H1 (cell line): ENCODE measurements around the gene MBP. TPM values are rescaled to one million over a fixed set of nuclear protein-coding genes. Genes with fewer than 3 reads are reported as not detected.

ENCODE experiments used
- CTCF ChIA-PET: fragments of 300-600 bp; sonication (Branson Sonifier 250); formaldehyde crosslinking; loops from one replicate; lab custom pipeline; 2021; ENCODE audit not compliant: partially characterized antibody; lab: Charles Lee
- POLR2A ChIA-PET: fragments of 300-600 bp; sonication (Branson Sonifier 250); formaldehyde crosslinking; loops from one replicate; lab custom pipeline; 2021; ENCODE audit warnings: inconsistent platforms; ENCODE audit not compliant: partially characterized antibody; lab: Charles Lee
- DNase-seq, 2 experiments: peaks; one replicate each; pipeline versions ENCODE4 v3.0.0 to v3.0.0-alpha.2; 2010 to 2022; ENCODE audit warnings: low spot score in 2 of 2, low read depth in 1 of 2, mixed read lengths in 1 of 2
- FAIRE-seq: peaks from 2 replicates; lab custom pipeline; 2011; peaks lifted over from hg19 to GRCh38; lab: Jason Lieb, UNC
- H2AFZ ChIP-seq: 2 replicates; pipeline ENCODE4 v1.8.1; 2012; ENCODE audit warnings: low read length, inconsistent platforms
- H2AK5ac ChIP-seq: 2 replicates; pipeline ENCODE4 v1.6.1; 2013; ENCODE audit warnings: low read depth, low read length
- H2BK120ac ChIP-seq: replicated peaks from 2 replicates; pipeline ENCODE3; 2013; ENCODE audit warnings: low read depth, low read length, inconsistent platforms
- H2BK12ac ChIP-seq: 2 replicates; pipeline ENCODE4 v1.6.1; 2013; ENCODE audit warnings: low read depth, low read length
- H2BK15ac ChIP-seq: 2 replicates; pipeline ENCODE4 v1.6.1; 2013; ENCODE audit warnings: low read length
- H2BK20ac ChIP-seq: 2 replicates; pipeline ENCODE4 v1.6.1; 2013; ENCODE audit warnings: low read length
- H2BK5ac ChIP-seq: 2 replicates; pipeline ENCODE4 v1.6.1; 2013; ENCODE audit warnings: low read depth, low read length
- H3K14ac ChIP-seq: 2 replicates; pipeline ENCODE4 v1.6.1; 2013; ENCODE audit warnings: inconsistent platforms; ENCODE audit not compliant: insufficient read length
- H3K18ac ChIP-seq: 2 replicates; pipeline ENCODE4 v1.6.1; 2013; ENCODE audit warnings: low read length; ENCODE audit errors: extremely low read depth
- H3K23ac ChIP-seq: 2 replicates; pipeline ENCODE4 v1.6.1; 2013; ENCODE audit warnings: inconsistent platforms; ENCODE audit not compliant: insufficient read length
- H3K23me2 ChIP-seq: 2 replicates; pipeline ENCODE4 v1.6.1; 2013; ENCODE audit warnings: low read depth, low read length
- H3K27ac ChIP-seq: 2 replicates; pipeline ENCODE4 v1.6.1; 2011; ENCODE audit warnings: low read depth, low read length, inconsistent platforms
- H3K27me3 ChIP-seq, 4 experiments: replicated peaks in 1 of 4; 1 replicate in 1 of 4; 2 replicates in 3 of 4; pipeline versions ENCODE4 v1.6.1 to v1.8.1; 2011 to 2013; ENCODE audit warnings: low read length in 3 of 4, mild to moderate bottlenecking in 3 of 4, inconsistent platforms in 2 of 4, mixed read lengths in 2 of 4, moderate library complexity in 1 of 4; ENCODE audit not compliant: control insufficient read depth in 3 of 4, insufficient read depth in 3 of 4; ENCODE audit errors: extremely low read depth in 1 of 4
- H3K36me3 ChIP-seq, 4 experiments: 2 replicates each; pipeline versions ENCODE4 v1.6.1 to v1.8.1; 2011 to 2013; ENCODE audit warnings: mild to moderate bottlenecking in 4 of 4, low read length in 3 of 4, moderate library complexity in 2 of 4, control low read depth in 1 of 4, inconsistent platforms in 1 of 4; ENCODE audit not compliant: insufficient read depth in 4 of 4, control insufficient read depth in 2 of 4
- H3K4ac ChIP-seq: replicated peaks from 2 replicates; pipeline ENCODE3; 2013; ENCODE audit warnings: low read length, low read depth, mixed read lengths, inconsistent platforms; ENCODE audit not compliant: insufficient read length
- H3K4me1 ChIP-seq, 4 experiments: replicated peaks in 1 of 4; 1 replicate in 1 of 4; 2 replicates in 3 of 4; pipeline versions ENCODE4 v1.6.1 to v1.8.1; 2011 to 2013; ENCODE audit warnings: low read length in 3 of 4, inconsistent platforms in 2 of 4, mixed read lengths in 1 of 4; ENCODE audit not compliant: insufficient read depth in 4 of 4, control insufficient read depth in 3 of 4
- H3K4me2 ChIP-seq, 2 experiments: 2 replicates each; pipeline versions ENCODE4 v1.6.1 to v1.8.1; 2011 to 2013; ENCODE audit warnings: low read depth in 2 of 2, low read length in 2 of 2, control low read depth in 1 of 2, inconsistent platforms in 1 of 2, mild to moderate bottlenecking in 1 of 2; ENCODE audit not compliant: insufficient read depth in 1 of 2
- H3K4me3 ChIP-seq, 4 experiments: fragments of 200-600, 300-600 bp in 1 of 4; sonication (generic), shearing (Covaris generic), sonication (Bioruptor Twin) in 1 of 4; 2 replicates each; pipeline versions ENCODE4 v1.5.1 to v1.8.1; 2011 to 2016; ENCODE audit warnings: low read length in 4 of 4, low read depth in 3 of 4, control low read depth in 2 of 4, inconsistent platforms in 2 of 4, mild to moderate bottlenecking in 2 of 4, mixed read lengths in 1 of 4, moderate library complexity in 1 of 4; ENCODE audit not compliant: insufficient read depth in 2 of 4; ENCODE audit errors: extremely low read depth in 1 of 4
- H3K56ac ChIP-seq: replicated peaks from 2 replicates; pipeline ENCODE3; 2013; ENCODE audit warnings: low read depth, mild to moderate bottlenecking, mixed read lengths, low read length, inconsistent platforms; ENCODE audit not compliant: insufficient read length
- H3K79me1 ChIP-seq: 2 replicates; pipeline ENCODE4 v1.6.1; 2013; ENCODE audit warnings: low read depth, low read length, control low read depth
- H3K79me2 ChIP-seq, 2 experiments: 2 replicates each; pipeline versions ENCODE4 v1.6.1 to v1.8.1; 2012 to 2013; ENCODE audit warnings: low read length in 2 of 2, mild to moderate bottlenecking in 2 of 2, inconsistent platforms in 1 of 2; ENCODE audit not compliant: insufficient read depth in 2 of 2, control insufficient read depth in 1 of 2
- H3K9ac ChIP-seq, 4 experiments: replicated peaks in 1 of 4; 1 replicate in 1 of 4; 2 replicates in 3 of 4; pipeline versions ENCODE4 v1.6.1 to v1.8.1; 2011 to 2013; ENCODE audit warnings: low read depth in 3 of 4, low read length in 3 of 4, control low read depth in 2 of 4, mild to moderate bottlenecking in 2 of 4, moderate library complexity in 2 of 4, inconsistent platforms in 1 of 4; ENCODE audit errors: extremely low read depth in 1 of 4
- H3K9me3 ChIP-seq, 2 experiments: 2 replicates each; pipeline versions ENCODE4 v1.6.1 to v1.8.1; 2012 to 2013; ENCODE audit warnings: mild to moderate bottlenecking in 2 of 2, moderate library complexity in 2 of 2, control low read depth in 1 of 2, inconsistent platforms in 1 of 2, low read depth in 1 of 2, low read length in 1 of 2, mixed read lengths in 1 of 2; ENCODE audit not compliant: insufficient read depth in 2 of 2
- H4K20me1 ChIP-seq, 2 experiments: replicated peaks in 1 of 2; 2 replicates each; pipeline versions ENCODE3 to v1.8.1; 2011 to 2013; ENCODE audit warnings: inconsistent platforms in 2 of 2, low read length in 2 of 2, mild to moderate bottlenecking in 1 of 2; ENCODE audit not compliant: insufficient read depth in 2 of 2, control insufficient read depth in 1 of 2
- H4K5ac ChIP-seq: 2 replicates; pipeline ENCODE4 v1.6.1; 2013; ENCODE audit warnings: low read length, low read depth, mixed read lengths, inconsistent platforms; ENCODE audit not compliant: insufficient read length
- H4K8ac ChIP-seq: 2 replicates; pipeline ENCODE4 v1.8.0; 2013; ENCODE audit warnings: mild to moderate bottlenecking, moderate library complexity, low read length, inconsistent platforms; ENCODE audit not compliant: insufficient read depth; ENCODE audit errors: extremely low read depth
- H4K91ac ChIP-seq: replicated peaks from 2 replicates; pipeline ENCODE3; 2013; ENCODE audit warnings: low read length, mixed read lengths, inconsistent platforms; ENCODE audit not compliant: insufficient read length
- CBX5 ChIP-seq: fragments of 300-800, 300-1000 bp; sonication (generic); IDR thresholded peaks from 2 replicates; pipeline ENCODE4 v1.7.1; 2016; ENCODE audit warnings: antibody characterized with exemption, low read length, low read depth
- FOSL1 ChIP-seq: IDR thresholded peaks from 2 replicates; pipeline ENCODE4 v1.6.1; 2011; ENCODE audit warnings: mild to moderate bottlenecking, low read depth, low read length, moderate library complexity; ENCODE audit not compliant: insufficient read depth
- GABPA ChIP-seq: IDR thresholded peaks from 2 replicates; pipeline ENCODE4 v1.6.1; 2011; ENCODE audit warnings: mild to moderate bottlenecking, low read length, moderate library complexity, borderline replicate concordance; ENCODE audit not compliant: insufficient read depth
- MAFK ChIP-seq: IDR thresholded peaks from 2 replicates; pipeline ENCODE4 v1.6.1; 2012; ENCODE audit warnings: low read depth, mild to moderate bottlenecking, improper control_type of control experiment, low read length
- NANOG ChIP-seq: IDR thresholded peaks from 2 replicates; pipeline ENCODE4 v1.6.1; 2011; ENCODE audit warnings: low read length, low read depth, mild to moderate bottlenecking, inconsistent platforms; ENCODE audit not compliant: insufficient read depth, poor library complexity, severe bottlenecking
- POU5F1 ChIP-seq: IDR thresholded peaks from 2 replicates; pipeline ENCODE4 v1.6.1; 2011; ENCODE audit warnings: low read depth, mild to moderate bottlenecking, low read length, moderate library complexity
- RAD21 ChIP-seq, 2 experiments: IDR thresholded peaks in 1 of 2; conservative IDR thresholded peaks in 1 of 2; 2 replicates each; pipeline ENCODE4 v1.6.1; 2011; ENCODE audit warnings: low read depth in 2 of 2, low read length in 2 of 2, improper control_type of control experiment in 1 of 2, inconsistent platforms in 1 of 2, mild to moderate bottlenecking in 1 of 2, moderate library complexity in 1 of 2
- RBBP5 ChIP-seq: IDR thresholded peaks from 2 replicates; pipeline ENCODE4 v1.7.1; 2012; ENCODE audit warnings: low read depth, mild to moderate bottlenecking, inconsistent platforms, low read length, moderate library complexity, borderline replicate concordance
- SP4 ChIP-seq: IDR thresholded peaks from 2 replicates; pipeline ENCODE4 v1.6.1; 2012; ENCODE audit warnings: low read length, inconsistent platforms
- SRF ChIP-seq: IDR thresholded peaks from 2 replicates; pipeline ENCODE4 v1.6.1; 2011; ENCODE audit warnings: mild to moderate bottlenecking, low read depth, low read length, moderate library complexity
- ZNF274 ChIP-seq: IDR thresholded peaks from 2 replicates; pipeline ENCODE4 v1.7.0; 2012; ENCODE audit warnings: low read length, borderline replicate concordance; ENCODE audit errors: extremely low read depth
- WGBS, 2 experiments: shearing (Covaris generic) in 1 of 2; methylation state at CpG; one replicate each; pipeline versions ENCODE4 v1.1.6 to v1.1.7; 2013 to 2015; ENCODE audit warnings: low lambda C conversion rate in 2 of 2, mixed read lengths in 2 of 2, inconsistent platforms in 1 of 2, low coverage in 1 of 2, missing lambda C conversion rate in 1 of 2; ENCODE audit not compliant: insufficient replicate concordance in 2 of 2, insufficient coverage in 1 of 2, insufficient read length in 1 of 2; ENCODE audit errors: extremely low coverage in 1 of 2, missing lambda C conversion rate in 1 of 2; 5-methylcytosine and 5-hydroxymethylcytosine counted together
- polyA plus RNA-seq, 7 experiments: library from polyadenylated mRNA; depleted of rRNA in 3 of 7; stranded (reverse) in 5 of 7; unstranded in 2 of 7; fragments of >200 nt in 5 of 7; fragments of 200-250 nt in 2 of 7; gene quantifications; 1 replicate in 5 of 7; 2 replicates in 1 of 7; 4 replicates in 1 of 7; pipeline versions ENCODE4 v1.2.1 to v1.2.3, GENCODE V29; 2011 to 2013; ENCODE audit warnings: missing spikeins in 2 of 7, mixed read lengths in 2 of 7
- total RNA-seq: library from RNA; stranded (reverse); fragmentation: NEBNext Ultra II Directional; extraction: Animal tissue kit (Norgen Biotek cat#: 25700); gene quantifications from 2 replicates; pipeline ENCODE4 v1.2.1, GENCODE V29; 2021
- TF ChIP-seq, protein P1 (sequence below): IDR thresholded peaks from 2 replicates; pipeline ENCODE4 v1.6.1; 2012; ENCODE audit warnings: inconsistent platforms

Gene MBP
- total and polyA plus RNA-seq, 2 of the 8 experiments (the other 6 are each of a cell fraction or from before 2014, with no cell fraction given) = 7.7 to 19.2 TPM

DNA sequence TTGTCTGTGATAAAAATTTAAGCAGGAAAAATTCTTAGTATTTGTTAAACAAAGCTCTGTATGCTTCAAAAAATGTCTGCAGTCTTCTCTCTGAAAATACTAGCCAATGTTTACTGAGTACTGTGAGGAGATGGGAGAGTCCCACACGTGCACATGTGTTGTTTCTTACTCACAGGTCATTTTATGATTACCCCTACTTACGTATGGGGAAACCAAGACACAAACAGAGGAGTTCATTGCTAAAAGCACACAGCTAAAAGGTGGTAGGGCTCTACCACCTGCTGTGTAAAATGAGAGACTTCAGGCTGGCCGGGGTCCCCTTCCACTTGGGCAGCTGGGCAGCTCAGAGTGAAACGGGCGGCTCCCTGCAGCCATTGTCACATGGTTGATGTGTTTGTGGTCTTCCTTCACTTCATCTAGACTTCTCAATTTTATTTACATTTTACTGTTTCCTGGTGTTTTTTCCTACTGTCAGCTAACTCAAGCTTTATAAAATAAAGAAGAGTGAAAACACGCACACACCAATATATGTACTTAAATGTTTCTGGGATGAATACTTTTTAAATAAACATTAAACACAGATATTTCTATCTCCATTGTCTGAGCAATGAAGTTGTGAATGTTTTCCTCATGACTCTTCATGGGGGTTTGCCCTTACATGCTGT lies 71.2 kb downstream of the MBP start:
- Histone ChIP-seq H4K8ac (no peak overlapping the region), H3K4me2 (no peak overlapping the region), H3K36me3 (no peaks in the 10 kb centered on the region), H3K4me1 (peaks cover 7 to 16% (median 13%) of the 10 kb centered on the region in 4 experiments), H3K23me2 (peaks cover 2% of the 10 kb centered on the region; the same call in 1 of the 2 replicates), H3K27me3 (no peaks in the 10 kb centered on the region), H3K18ac (no peak overlapping the region), H3K4me3 (no peak overlapping the region), H3K14ac (no peak overlapping the region), H3K79me2 (no peaks in the 10 kb centered on the region), H4K5ac (no peak overlapping the region), H2BK120ac (no peak overlapping the region), H2BK5ac (no peak overlapping the region), H2BK12ac (no peak overlapping the region), H2BK20ac (no peak overlapping the region), H2AFZ (no peak overlapping the region), H3K56ac (no peak overlapping the region), H3K4ac (no peak overlapping the region), H4K20me1 (no peaks in the 10 kb centered on the region), H3K9ac (no peak overlapping the region), H3K79me1 (no peaks in the 10 kb centered on the region), H2AK5ac (no peak overlapping the region), H3K27ac (no peak overlapping the region), H3K9me3 (no peaks in the 10 kb centered on the region), H4K91ac (no peak overlapping the region), H2BK15ac (no peak overlapping the region), H3K23ac (no peak overlapping the region)
- FAIRE-seq (no peak), DNase-seq (no peak)
- CTCF ChIA-PET = interaction anchor here (0.8 to 3.8 kb wide), 25 partner anchors 9 to 460 kb away, joined by 3 to 26 read pairs (median 4); no protein-coding TSS in a partner anchor
- 85% methylated on average over 6 of the region's 6 CpGs; no CpG with 5 or more reads in 1 of the 2 experiments for WGBS, 2 experiments
- POLR2A ChIA-PET = no interaction called here
- TF ChIP-seq GABPA (no peak), ZNF274 (no peak), FOSL1 (no peak), POU5F1 (no peak), MAFK (no peak), CBX5 (no peak), RAD21 (IDR thresholded peaks at IDR 0.05 in 1 of 2, conservative IDR thresholded peaks at IDR 0.05 in 1 of 2; ENCODE audit: low read depth in 2 of 2, low read length in 2 of 2) (no peak), RBBP5 (no peak), SRF (no peak), NANOG (no peak), SP4 (no peak)
- TF ChIP-seq, protein P1, sequence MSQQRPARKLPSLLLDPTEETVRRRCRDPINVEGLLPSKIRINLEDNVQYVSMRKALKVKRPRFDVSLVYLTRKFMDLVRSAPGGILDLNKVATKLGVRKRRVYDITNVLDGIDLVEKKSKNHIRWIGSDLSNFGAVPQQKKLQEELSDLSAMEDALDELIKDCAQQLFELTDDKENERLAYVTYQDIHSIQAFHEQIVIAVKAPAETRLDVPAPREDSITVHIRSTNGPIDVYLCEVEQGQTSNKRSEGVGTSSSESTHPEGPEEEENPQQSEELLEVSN = no peak
